Loucy (cell line): ENCODE measurements around the gene SPAG6.

Experiments
- H2AFZ ChIP-seq: fragments of 200-600 bp; sonication (generic); 2 replicates; pipeline ENCODE4 v1.6.0; 2016; ENCODE audit warnings: antibody characterized with exemption, mild to moderate bottlenecking, low read length, moderate library complexity
- H3F3A ChIP-seq: fragments of 200-600 bp; 2 replicates; pipeline ENCODE4 v1.6.0; 2016; ENCODE audit warnings: antibody characterized with exemption, low read depth, mild to moderate bottlenecking
- H3K27me3 ChIP-seq: fragments of 200-600 bp; sonication (generic); 2 replicates; pipeline ENCODE4 v1.6.1; 2014; ENCODE audit warnings: low read length, mild to moderate bottlenecking; ENCODE audit not compliant: insufficient read depth, poor library complexity, severe bottlenecking
- H3K36me3 ChIP-seq: fragments of 200-600 bp; sonication (generic); 2 replicates; pipeline ENCODE4 v1.6.1; 2016; ENCODE audit warnings: low read length; ENCODE audit not compliant: insufficient read depth
- H3K4me1 ChIP-seq: fragments of 200-600 bp; sonication (generic); 2 replicates; pipeline ENCODE4 v1.5.1; 2014; ENCODE audit warnings: low read length, mild to moderate bottlenecking; ENCODE audit not compliant: insufficient read depth, poor library complexity, severe bottlenecking
- H3K4me2 ChIP-seq: fragments of 200-600 bp; sonication (generic); 2 replicates; pipeline ENCODE4 v1.6.0; 2014; ENCODE audit warnings: antibody characterized with exemption, low read length, low read depth, mild to moderate bottlenecking; ENCODE audit not compliant: poor library complexity, severe bottlenecking
- H3K4me3 ChIP-seq: fragments of 200-600 bp; sonication (generic); 2 replicates; pipeline ENCODE4 v1.5.1; 2014; ENCODE audit warnings: low read length, mild to moderate bottlenecking, mixed read lengths; ENCODE audit not compliant: poor library complexity, severe bottlenecking
- H3K79me2 ChIP-seq: fragments of 200-600 bp; sonication (generic); 2 replicates; pipeline ENCODE4 v1.6.1; 2014; ENCODE audit warnings: low read length; ENCODE audit not compliant: insufficient read depth
- H3K9ac ChIP-seq: fragments of 200-600 bp; sonication (generic); 2 replicates; pipeline ENCODE4 v1.6.0; 2014; ENCODE audit warnings: mild to moderate bottlenecking, low read depth, low read length, moderate library complexity; ENCODE audit not compliant: poor library complexity, severe bottlenecking
- H3K9me2 ChIP-seq: fragments of 200-600 bp; sonication (generic); replicated peaks from 2 replicates; pipeline ENCODE4 v1.6.1; 2016; ENCODE audit warnings: low read depth, low read length, mixed read lengths
- H3K9me3 ChIP-seq: fragments of 200-600 bp; sonication (generic); 2 replicates; pipeline ENCODE4 v1.6.1; 2014; ENCODE audit warnings: mild to moderate bottlenecking, antibody characterized with exemption, low read length, low read depth; ENCODE audit not compliant: insufficient read depth
- H4K20me1 ChIP-seq: fragments of 200-600 bp; sonication (generic); 2 replicates; pipeline ENCODE4 v1.6.0; 2014; ENCODE audit warnings: antibody characterized with exemption, low read length, mild to moderate bottlenecking; ENCODE audit not compliant: insufficient read depth, poor library complexity, severe bottlenecking
- CTCF ChIP-seq: fragments of 200-600 bp; sonication (generic); conservative IDR thresholded peaks from 2 replicates; pipeline ENCODE4 v1.5.1; 2014; ENCODE audit warnings: mild to moderate bottlenecking, antibody characterized with exemption, low read length
- EZH2phosphoT487 ChIP-seq: fragments of 200-600 bp; IDR thresholded peaks from 2 replicates; pipeline ENCODE4 v1.6.1; 2018; ENCODE audit warnings: antibody characterized with exemption, mild to moderate bottlenecking, moderate library complexity, borderline replicate concordance

Gene SPAG6

GRCh38 chr10:22445495-22445894 lies 100.2 kb downstream of the SPAG6 start:
- H3K36me3 ChIP-seq = no peaks in the 10 kb centered on the region
- peaks cover 4% of the 10 kb centered on the region for H3K4me1 ChIP-seq
- no peak overlapping the region for H3K4me2 ChIP-seq
- no peak overlapping the region for H2AFZ ChIP-seq
- no peaks in the 10 kb centered on the region for H3K9me2 ChIP-seq
- H3F3A ChIP-seq = no peaks in the 10 kb centered on the region
- H3K4me3 ChIP-seq = no peak overlapping the region
- H3K27me3 ChIP-seq = no peaks in the 10 kb centered on the region
- no peak for TF ChIP-seq CTCF
- TF ChIP-seq EZH2phosphoT487 = no peak
- no peak overlapping the region for H3K9ac ChIP-seq
- no peaks in the 10 kb centered on the region for H3K79me2 ChIP-seq
- H3K9me3 ChIP-seq = no peaks in the 10 kb centered on the region
- no peaks in the 10 kb centered on the region for H4K20me1 ChIP-seq

DNA sequence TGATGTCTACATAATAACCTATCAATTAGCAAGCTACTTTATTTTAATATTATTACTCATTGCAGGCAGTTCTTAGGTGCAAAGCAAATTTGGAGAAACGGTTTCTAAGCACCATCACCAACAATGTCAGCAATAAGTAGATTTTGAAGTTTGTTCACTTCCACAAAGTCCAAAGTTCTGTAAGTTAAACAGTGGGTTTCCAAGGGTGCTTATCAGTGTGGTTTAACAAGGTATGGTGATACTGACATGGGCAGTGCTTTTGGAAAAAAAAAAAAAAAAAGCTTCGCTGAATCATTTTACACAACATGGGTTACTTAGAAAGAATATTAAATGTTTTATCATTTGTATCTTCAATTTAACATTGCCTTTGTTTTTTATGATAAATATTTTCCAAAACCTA lies 101.8 kb downstream of the SPAG6 start:
- H2AFZ ChIP-seq = no peak overlapping the region
- no peaks in the 10 kb centered on the region for H3K36me3 ChIP-seq
- no peaks in the 10 kb centered on the region for H3K9me3 ChIP-seq
- H4K20me1 ChIP-seq = no peaks in the 10 kb centered on the region
- H3K4me2 ChIP-seq = no peak overlapping the region
- no peaks in the 10 kb centered on the region for H3K27me3 ChIP-seq
- no peaks in the 10 kb centered on the region for H3F3A ChIP-seq
- TF ChIP-seq CTCF (no peak), EZH2phosphoT487 (no peak)
- H3K79me2 ChIP-seq = no peaks in the 10 kb centered on the region
- H3K4me3 ChIP-seq = no peak overlapping the region
- H3K9ac ChIP-seq = no peak overlapping the region
- no peaks in the 10 kb centered on the region for H3K4me1 ChIP-seq
- no peaks in the 10 kb centered on the region for H3K9me2 ChIP-seq

DNA sequence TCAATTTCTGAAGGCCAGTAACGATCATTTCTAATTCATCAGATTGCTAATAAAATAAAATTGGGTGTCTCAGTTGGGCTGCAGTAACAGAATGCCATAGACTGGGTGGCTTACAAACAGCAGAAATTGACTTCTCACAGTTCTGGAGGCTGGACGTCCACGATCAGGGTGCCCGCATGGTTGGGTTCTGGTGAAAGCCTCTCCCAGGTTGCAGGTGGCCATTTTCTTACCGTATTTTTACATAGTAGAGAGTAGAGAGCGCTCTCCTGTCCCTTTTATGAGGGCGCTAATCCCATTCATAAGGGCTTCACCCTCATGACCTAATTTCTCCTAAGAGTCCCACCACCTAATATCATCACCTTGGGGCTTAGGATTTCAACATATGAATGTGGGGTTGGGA lies 106.0 kb downstream of the SPAG6 start:
- TF ChIP-seq EZH2phosphoT487 (no peak), CTCF (no peak)
- Histone ChIP-seq H3K4me2 (no peak overlapping the region), H3K9me3 (no peaks in the 10 kb centered on the region)

More for the DNA sequence above, 106.0 kb downstream of the SPAG6 start:
- Histone ChIP-seq H3K27me3 (no peaks in the 10 kb centered on the region), H3F3A (no peaks in the 10 kb centered on the region), H2AFZ (no peak overlapping the region), H3K9me2 (no peaks in the 10 kb centered on the region), H3K9ac (no peak overlapping the region), H3K36me3 (no peaks in the 10 kb centered on the region), H3K4me1 (no peaks in the 10 kb centered on the region), H3K4me3 (no peak overlapping the region), H4K20me1 (no peaks in the 10 kb centered on the region), H3K79me2 (no peaks in the 10 kb centered on the region)
